Measurements from ENCODE around the gene GPR161.

- TF ChIP-seq POLR2A (IDR thresholded peaks at IDR 0.05; ENCODE audit: low read depth, low read length) (no peak), TAF1 (IDR thresholded peaks at IDR 0.05; ENCODE audit: borderline replicate concordance, low read depth, low read length) (no peak)
Measured at GRCh38 chr1:168069384-168069783, 67.3 kb downstream of the GPR161 start.
